Left renal pelvis (tissue), 4 donors: ENCODE results near the gene AP1M2. TPM values are rescaled to one million over a fixed set of nuclear protein-coding genes. Genes with fewer than 3 reads are reported as not detected.
"Not testable (repeated sequence)": the region's sequence is repeated elsewhere in the genome, so short reads cannot be mapped to it uniquely, and the experiment has no call there.

Source experiments
- DNase-seq, 4 donors: peaks; one replicate each; pipeline ENCODE4 v3.0.0-alpha.2; 2013; ENCODE audit warnings: low read depth in 4 of 4, low spot score in 3 of 4
- polyA plus RNA-seq, 4 donors: library from polyadenylated mRNA; unstranded; fragments of 120-200 nt; gene quantifications; one replicate each; pipeline ENCODE4 v1.2.1, GENCODE V29; 2013; ENCODE audit not compliant: insufficient read length in 4 of 4

The AP1M2 gene
- polyA plus RNA-seq, 4 donors: 1.7 to 60.2 (median 43.2) TPM

- no peak for DNase-seq
Observed at GRCh38 chr19:10566408-10566657, 20.8 kb downstream of the AP1M2 start.

- peak; percentile 87 to 91 (median 90) for DNase-seq
Observed at GRCh38 chr19:10565567-10566407, 21.3 kb downstream of the AP1M2 start, which contains the start of gene KRI1. Gene KRI1, minus strand, starts transcription at chr19:10566010. Its CDS starts 11 bp downstream, at chr19:10565999.

- DNase-seq: no peak
Observed at GRCh38 chr19:10565028-10565566, 22.0 kb downstream of the AP1M2 start.

DNA sequence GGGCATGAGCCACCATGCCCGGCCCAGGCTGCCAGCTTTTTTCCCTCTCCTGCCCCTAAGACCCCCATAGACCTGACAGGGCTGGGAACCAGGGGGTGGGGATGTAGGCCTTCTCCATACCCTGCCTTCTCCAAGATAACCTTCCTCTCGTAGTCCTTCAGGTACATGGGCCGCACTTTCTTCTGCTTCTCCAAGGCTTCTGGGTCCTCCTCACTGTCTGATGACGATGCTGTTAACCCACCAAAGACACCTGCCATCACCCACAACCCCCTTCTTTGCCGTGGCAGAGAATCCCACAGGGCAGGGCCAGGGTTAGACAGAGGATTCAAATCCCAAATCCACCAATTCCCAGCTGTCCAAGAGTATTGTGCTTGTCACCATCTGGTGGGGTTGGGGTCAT lies 24.5 kb downstream of the AP1M2 start:
- no peak for DNase-seq

GRCh38 chr19:10560154-10560553 lies 27.0 kb downstream of the AP1M2 start:
- no peak for DNase-seq

GRCh38 chr19:10557603-10558197 lies 29.4 kb downstream of the AP1M2 start:
- no peak for DNase-seq

- no peak for DNase-seq
Observed at GRCh38 chr19:10555610-10555973, 31.5 kb downstream of the AP1M2 start.

GRCh38 chr19:10554760-10555609 lies 32.1 kb downstream of the AP1M2 start:
- DNase-seq: no peak

DNA sequence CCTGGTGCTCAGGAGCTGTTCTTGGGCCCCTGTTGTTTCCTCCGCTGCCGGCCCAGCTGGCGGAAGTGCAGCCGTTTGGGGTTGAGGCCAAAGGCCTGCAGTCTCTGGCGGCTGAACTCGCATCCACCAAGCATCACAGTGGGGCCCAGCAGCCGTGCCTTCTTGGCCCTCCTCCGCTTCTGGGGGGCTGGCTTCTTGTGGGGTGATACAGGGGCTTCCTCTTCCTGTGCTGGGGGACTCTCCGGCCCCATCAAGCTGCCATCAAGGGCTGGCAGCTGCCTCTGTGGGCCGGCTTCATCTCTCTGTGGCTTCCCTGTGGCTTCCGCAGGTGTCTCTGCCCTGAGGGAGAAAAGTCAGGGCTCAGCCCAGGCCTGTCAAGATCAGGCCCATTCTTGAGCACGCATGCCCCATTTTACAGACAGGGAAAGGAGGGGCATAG lies 33.1 kb downstream of the AP1M2 start:
- DNase-seq: no peak

DNA sequence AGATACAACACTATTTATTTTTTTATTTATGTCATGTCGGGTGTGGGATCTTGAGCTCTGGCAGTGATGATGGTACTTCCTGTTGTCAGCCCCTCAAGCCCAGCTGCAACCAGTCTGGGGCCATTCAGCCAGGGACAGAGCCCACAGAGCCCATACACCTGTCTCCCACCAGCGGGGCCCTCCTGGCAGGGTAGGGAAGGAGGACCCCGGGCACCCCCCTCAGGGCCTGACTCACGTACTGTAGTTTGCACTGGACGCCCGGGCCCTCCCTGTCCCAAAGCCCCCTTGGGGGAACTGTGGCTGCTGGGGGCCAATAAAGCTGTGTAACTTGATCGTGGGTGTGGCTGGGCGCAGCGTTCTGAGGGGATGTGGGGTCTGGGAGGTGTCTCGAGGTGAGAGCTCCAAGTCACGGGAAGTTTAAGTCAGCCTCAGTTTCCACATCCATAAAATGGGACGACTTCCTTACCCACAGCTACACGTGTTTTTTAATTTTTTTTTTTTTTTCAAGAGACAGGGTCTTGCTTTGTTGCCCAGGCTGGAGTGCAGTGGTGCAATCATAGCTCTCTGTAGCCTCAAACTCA lies 33.9 kb downstream of the AP1M2 start:
- DNase-seq: no peak

DNA sequence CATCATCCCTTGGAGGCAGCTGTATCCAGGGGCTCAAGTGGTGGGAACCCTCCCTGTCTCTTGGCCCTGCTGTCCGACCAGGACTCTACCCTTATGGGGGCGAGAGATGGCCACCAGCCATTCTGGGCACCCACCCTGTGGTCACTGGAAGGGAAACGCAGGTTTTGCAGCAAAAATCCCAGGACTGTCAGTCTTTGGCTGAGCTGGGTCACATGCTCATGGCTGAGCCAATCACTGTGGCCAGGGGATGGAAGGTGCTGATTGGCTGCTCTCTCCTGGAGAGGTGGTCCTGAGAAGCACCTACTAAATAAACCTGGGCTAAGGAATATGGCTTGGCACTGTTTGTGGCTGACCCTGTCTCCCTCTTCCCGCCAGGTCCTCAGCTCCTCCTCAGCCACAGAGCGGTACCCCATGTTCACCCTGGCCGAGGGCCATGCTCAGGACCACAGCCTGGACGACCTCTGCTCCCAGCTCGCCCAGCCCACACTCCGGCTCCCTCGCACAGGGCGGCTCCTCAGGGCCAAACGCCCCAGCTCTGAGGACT lies 34.5 kb downstream of the AP1M2 start:
- DNase-seq: no peak

- DNase-seq: no peak
Observed at GRCh38 chr19:10551698-10552301, 35.3 kb downstream of the AP1M2 start.

DNA sequence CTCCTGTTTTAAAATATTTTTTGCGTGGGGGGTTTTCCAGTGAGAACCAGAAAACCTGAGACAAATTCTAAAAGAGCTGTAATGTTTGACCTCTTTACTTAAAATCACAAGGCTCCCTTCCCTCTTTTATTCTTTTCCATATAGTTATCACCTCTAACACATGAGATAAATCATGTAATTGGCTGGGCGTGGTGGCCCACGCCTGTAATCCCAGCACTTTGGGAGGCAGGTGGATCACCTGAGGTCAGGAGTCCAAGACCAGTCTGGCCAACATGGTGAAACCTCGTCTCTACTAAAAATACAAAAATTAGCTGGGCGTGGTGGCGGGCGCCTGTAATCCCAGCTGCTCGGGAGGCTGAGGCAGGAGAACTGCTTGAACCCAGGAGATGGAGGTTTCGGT lies 36.1 kb downstream of the AP1M2 start:
- not testable (repeated sequence) for DNase-seq

- DNase-seq: no peak
Observed at GRCh38 chr19:10550336-10550735, 36.8 kb downstream of the AP1M2 start.

- DNase-seq: no peak
Observed at GRCh38 chr19:10549733-10550132, 37.4 kb downstream of the AP1M2 start.

DNA sequence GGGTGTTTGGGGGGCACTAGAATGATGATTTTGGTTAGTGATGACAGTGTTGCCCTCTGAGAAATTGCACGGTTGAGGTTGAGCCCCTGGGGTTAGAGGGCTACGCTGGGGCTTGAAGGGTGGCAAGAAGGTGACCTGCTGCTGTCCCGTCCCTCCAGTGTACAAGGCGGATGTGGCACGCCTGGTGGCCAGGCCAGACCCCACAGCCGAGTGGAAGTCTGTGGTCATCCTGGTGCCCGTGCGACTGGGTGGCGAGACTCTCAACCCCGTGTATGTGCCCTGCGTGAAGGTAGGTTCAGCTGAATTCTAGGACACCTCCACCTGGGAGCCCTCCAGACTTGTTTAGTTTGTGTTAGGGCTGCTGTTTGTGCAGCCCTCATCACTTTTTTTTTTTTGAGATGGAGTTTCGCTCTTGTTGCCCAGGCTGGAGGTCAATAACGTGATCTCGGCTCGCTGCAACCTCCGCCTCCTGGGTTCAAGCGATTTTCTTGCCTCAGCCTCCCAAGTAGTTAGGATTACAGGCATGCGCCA lies 38.3 kb downstream of the AP1M2 start:
- no peak for DNase-seq

DNA sequence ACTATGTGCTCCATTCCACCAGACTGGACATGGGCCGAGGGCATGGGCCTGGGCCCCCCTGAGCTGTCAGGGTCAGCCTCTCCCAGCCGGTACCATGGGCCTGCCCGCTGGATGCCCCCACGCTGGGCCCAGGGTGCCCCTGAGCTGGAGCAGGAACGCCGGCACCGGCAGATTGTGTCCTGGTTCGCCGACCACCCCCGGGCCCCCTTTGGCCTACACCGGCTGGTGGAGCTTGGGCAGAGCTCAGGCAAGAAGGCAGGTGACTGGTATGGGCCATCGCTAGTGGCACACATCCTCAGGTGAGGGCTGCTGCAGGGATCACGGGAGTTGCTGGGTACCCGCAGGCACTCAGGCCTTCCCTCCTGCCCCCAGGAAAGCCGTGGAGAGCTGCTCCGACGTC lies 40.3 kb downstream of the AP1M2 start:
- no peak for DNase-seq

- DNase-seq: no peak
Observed at GRCh38 chr19:10544753-10545251, 42.3 kb downstream of the AP1M2 start.

- DNase-seq: no peak
Observed at GRCh38 chr19:10544242-10544752, 42.8 kb downstream of the AP1M2 start.
